ENCODE results near the gene SNX33. TPM values are rescaled to one million over a fixed set of nuclear protein-coding genes. Genes with fewer than 3 reads are reported as not detected.

The SNX33 gene
- total and polyA plus RNA-seq, 2 donors from 2014 or later = 14.2 to 20.2 TPM

DNA sequence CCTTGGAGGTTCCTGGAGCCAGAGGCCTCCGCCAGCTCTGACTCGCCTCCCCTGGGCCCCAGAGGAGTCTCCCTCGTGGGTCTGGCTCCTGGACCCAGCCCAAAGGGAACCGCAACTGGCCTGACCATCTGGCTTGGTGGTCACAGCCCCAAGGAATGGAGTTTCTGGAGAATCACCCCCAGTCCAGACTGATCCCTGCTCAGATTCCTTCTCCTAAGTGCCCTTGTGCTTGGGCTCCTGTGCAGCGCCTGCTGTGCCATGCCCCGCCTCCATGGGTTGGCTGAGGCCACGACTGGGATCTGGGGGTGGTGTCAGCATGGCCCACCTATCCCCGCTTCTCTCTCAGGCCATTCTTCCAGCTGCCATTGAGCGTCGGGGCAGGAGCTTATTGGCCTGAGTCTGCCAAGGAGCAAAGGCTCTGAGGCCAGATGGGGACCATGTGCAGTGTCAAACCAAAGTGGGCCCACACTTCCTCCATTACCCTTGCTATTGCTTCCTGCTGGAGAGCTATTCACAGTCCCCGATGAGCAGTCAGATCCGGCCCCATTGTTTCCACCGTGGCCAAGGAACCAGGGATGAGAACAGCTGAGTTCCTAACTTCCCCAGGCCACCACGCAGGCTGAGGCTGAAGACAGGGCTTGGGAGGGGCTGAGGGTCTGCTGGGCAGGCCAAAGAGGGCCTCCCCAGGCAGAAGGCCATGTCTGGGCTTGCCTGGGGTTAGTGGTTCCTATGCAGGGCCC, 46.0 kb downstream of the SNX33 start:
- H3K9ac ChIP-seq (ENCODE audit: low read length in 3 of 3) = no peak overlapping the region
- intact Hi-C loops (cut with DNase I) = no loop called here
- TF ChIP-seq, protein P1, sequence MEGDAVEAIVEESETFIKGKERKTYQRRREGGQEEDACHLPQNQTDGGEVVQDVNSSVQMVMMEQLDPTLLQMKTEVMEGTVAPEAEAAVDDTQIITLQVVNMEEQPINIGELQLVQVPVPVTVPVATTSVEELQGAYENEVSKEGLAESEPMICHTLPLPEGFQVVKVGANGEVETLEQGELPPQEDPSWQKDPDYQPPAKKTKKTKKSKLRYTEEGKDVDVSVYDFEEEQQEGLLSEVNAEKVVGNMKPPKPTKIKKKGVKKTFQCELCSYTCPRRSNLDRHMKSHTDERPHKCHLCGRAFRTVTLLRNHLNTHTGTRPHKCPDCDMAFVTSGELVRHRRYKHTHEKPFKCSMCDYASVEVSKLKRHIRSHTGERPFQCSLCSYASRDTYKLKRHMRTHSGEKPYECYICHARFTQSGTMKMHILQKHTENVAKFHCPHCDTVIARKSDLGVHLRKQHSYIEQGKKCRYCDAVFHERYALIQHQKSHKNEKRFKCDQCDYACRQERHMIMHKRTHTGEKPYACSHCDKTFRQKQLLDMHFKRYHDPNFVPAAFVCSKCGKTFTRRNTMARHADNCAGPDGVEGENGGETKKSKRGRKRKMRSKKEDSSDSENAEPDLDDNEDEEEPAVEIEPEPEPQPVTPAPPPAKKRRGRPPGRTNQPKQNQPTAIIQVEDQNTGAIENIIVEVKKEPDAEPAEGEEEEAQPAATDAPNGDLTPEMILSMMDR (IDR thresholded peaks at IDR 0.05; ENCODE audit: borderline replicate concordance, extremely low read depth, insufficient read depth) = no peak
- H3K36me3 ChIP-seq (ENCODE audit: control insufficient read depth in 2 of 3, insufficient read depth in 3 of 3, low read length in 3 of 3) = no peaks in the 10 kb centered on the region
- no peaks in the 10 kb centered on the region for H3K4me1 ChIP-seq (ENCODE audit: control insufficient read depth in 2 of 3, insufficient read depth in 2 of 3, low read depth in 1 of 3, low read length in 3 of 3)
- peak in 1 of 5 donors; percentile 43 for DNase-seq
- H3K9me3 ChIP-seq (ENCODE audit: control insufficient read depth in 2 of 3, insufficient read depth in 1 of 3, low read length in 3 of 3) = no peaks in the 10 kb centered on the region
- no peak overlapping the region for H3K27ac ChIP-seq (ENCODE audit: low read depth in 2 of 2, low read length in 2 of 2)
- no peak for FAIRE-seq
- no peak overlapping the region for H3K4me3 ChIP-seq (ENCODE audit: low read length in 3 of 3)
- no peaks in the 10 kb centered on the region for H3K27me3 ChIP-seq (ENCODE audit: control insufficient read depth, insufficient read depth, low read length)

DNA sequence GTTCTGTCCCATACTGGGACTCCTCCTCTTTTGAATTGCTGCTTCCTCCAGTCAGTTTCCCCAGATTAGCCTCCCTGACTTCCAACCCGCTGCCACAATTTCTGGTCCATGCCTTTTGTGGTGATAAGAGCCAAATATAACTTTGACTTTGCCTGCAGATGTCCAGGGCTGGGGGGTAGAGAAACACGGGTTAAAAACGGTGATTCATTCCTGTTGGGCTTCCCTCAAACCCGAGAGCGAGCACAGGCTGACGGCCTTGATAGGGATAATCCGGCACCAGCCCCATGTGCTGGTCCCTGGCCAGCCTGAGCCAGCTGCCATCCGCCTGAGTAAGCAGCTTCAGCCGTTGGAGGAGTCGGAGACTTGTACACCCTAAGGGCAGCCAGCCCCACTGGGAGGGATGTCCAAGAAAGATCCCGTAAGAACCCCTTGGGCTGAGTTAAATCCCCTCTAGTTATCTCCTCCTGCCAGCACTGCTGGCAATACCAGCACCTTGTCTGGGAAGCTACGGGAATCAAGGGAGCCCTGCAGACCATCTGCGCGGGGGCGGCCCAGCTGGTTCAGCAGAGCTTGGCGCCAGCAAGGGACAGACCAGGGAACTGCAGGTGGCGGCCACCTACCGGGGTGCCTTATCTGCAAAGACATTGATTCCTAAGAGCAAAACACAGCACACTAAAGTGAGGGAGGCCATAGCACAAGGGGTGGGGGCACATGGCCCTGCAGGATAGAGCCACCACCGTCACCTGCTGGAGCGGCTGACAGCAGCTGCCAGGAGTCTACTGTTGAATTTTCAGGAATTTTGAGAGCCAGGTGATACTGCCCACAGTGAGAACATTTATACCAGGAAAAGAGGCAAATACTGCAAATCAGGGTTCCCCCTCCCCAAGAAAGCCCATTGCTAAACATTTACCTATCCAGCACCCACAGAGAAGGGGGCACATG, 46.8 kb downstream of the SNX33 start:
- no peaks in the 10 kb centered on the region for H3K9me3 ChIP-seq (ENCODE audit: control insufficient read depth in 2 of 3, insufficient read depth in 1 of 3, low read length in 3 of 3)
- FAIRE-seq (no peak), DNase-seq (peak in 4 of 5 donors; percentile 74 to 89 (median 78))
- H3K27ac ChIP-seq (ENCODE audit: low read depth in 2 of 2, low read length in 2 of 2) = no peak overlapping the region
- no peaks in the 10 kb centered on the region for H3K36me3 ChIP-seq (ENCODE audit: control insufficient read depth in 2 of 3, insufficient read depth in 3 of 3, low read length in 3 of 3)
- H3K9ac ChIP-seq (ENCODE audit: low read length in 3 of 3) = no peak overlapping the region
- intact Hi-C loops (cut with DNase I) = no loop called here
- H3K27me3 ChIP-seq (ENCODE audit: control insufficient read depth, insufficient read depth, low read length) = no peaks in the 10 kb centered on the region
- H3K4me3 ChIP-seq (ENCODE audit: low read length in 3 of 3) = no peak overlapping the region
- no peaks in the 10 kb centered on the region for H3K4me1 ChIP-seq (ENCODE audit: control insufficient read depth in 2 of 3, insufficient read depth in 2 of 3, low read depth in 1 of 3, low read length in 3 of 3)
- TF ChIP-seq, protein P1 (IDR thresholded peaks at IDR 0.05; ENCODE audit: borderline replicate concordance, extremely low read depth, insufficient read depth) = peak; percentile 15

DNA sequence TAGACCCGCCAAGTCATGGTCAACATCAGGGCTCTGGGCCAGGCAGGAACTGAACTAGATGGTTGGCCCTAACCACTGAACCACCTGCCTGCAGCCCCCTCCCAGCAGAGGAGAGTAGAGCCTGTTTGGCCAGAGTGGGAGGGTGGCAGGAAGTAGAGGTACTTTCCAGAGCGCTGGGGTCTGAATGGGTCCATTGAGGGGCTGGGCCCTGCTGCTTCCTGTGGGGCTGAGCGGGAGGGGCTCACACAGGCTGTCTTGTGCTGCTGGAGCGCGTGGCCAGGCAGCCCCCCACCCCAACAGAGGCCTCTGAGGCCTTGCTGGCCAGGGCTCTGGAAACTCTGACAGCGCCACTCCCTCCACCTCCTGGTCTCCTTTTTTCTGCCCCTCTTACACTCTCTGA, 47.5 kb downstream of the SNX33 start:
- Histone ChIP-seq H3K4me1 (ENCODE audit: control insufficient read depth in 2 of 3, insufficient read depth in 2 of 3, low read depth in 1 of 3, low read length in 3 of 3) (peaks cover 0 to 2% (median 0%) of the 10 kb centered on the region in 3 donors), H3K9ac (ENCODE audit: low read length in 3 of 3) (no peak overlapping the region), H3K27me3 (ENCODE audit: control insufficient read depth, insufficient read depth, low read length) (no peaks in the 10 kb centered on the region), H3K27ac (ENCODE audit: low read depth in 2 of 2, low read length in 2 of 2) (no peak overlapping the region), H3K36me3 (ENCODE audit: control insufficient read depth in 2 of 3, insufficient read depth in 3 of 3, low read length in 3 of 3) (no peaks in the 10 kb centered on the region), H3K4me3 (ENCODE audit: low read length in 3 of 3) (no peak overlapping the region), H3K9me3 (ENCODE audit: control insufficient read depth in 2 of 3, insufficient read depth in 1 of 3, low read length in 3 of 3) (no peaks in the 10 kb centered on the region)
- intact Hi-C loops (cut with DNase I) = no loop called here
- TF ChIP-seq, protein P1 (IDR thresholded peaks at IDR 0.05; ENCODE audit: borderline replicate concordance, extremely low read depth, insufficient read depth) = no peak
- DNase-seq = peak in 1 of 5 donors; percentile 58
- FAIRE-seq = no peak
